GM10266 (cell line): Measurements from ENCODE around the gene MTA2.

Experiments used
- DNase-seq: peaks from one replicate; pipeline ENCODE4 v3.0.0; 2012; ENCODE audit errors: extremely low spot score
- CTCF ChIP-seq: IDR thresholded peaks from 2 replicates; pipeline ENCODE4 v1.5.1; 2012; ENCODE audit warnings: mild to moderate bottlenecking, low read depth; ENCODE audit not compliant: control insufficient read depth, insufficient read depth; ENCODE audit errors: missing control alignments

Gene MTA2

GRCh38 chr11:62577046-62577714 lies 24.5 kb downstream of the MTA2 start:
- TF ChIP-seq CTCF = no peak
- no peak for DNase-seq

GRCh38 chr11:62575837-62576236 lies 25.8 kb downstream of the MTA2 start:
- TF ChIP-seq CTCF = no peak
- DNase-seq = no peak

GRCh38 chr11:62575156-62575555 lies 26.5 kb downstream of the MTA2 start:
- no peak for DNase-seq
- TF ChIP-seq CTCF = no peak

- DNase-seq = no peak
- no peak for TF ChIP-seq CTCF
These were observed 27.1 kb downstream of the MTA2 start for GRCh38 chr11:62574363-62575071.

- no peak for TF ChIP-seq CTCF
- peak; percentile 94 for DNase-seq
These were observed 27.9 kb downstream of the MTA2 start, which contains the start of gene EEF1G for GRCh38 chr11:62573592-62574362. Gene EEF1G (minus strand): TSS chr11:62573891. CDS start chr11:62573842, 49 bp downstream.

- DNase-seq = no peak
- TF ChIP-seq CTCF = no peak
These were observed 28.6 kb downstream of the MTA2 start for GRCh38 chr11:62573006-62573591.
